ENCODE data around the gene PKP1. TPM values are rescaled to one million over a fixed set of nuclear protein-coding genes. Genes with fewer than 3 reads are reported as not detected.

Gene PKP1
- total and polyA plus RNA-seq, 2 experiments from 2014 or later = 0.19 to 0.83 TPM

DNA sequence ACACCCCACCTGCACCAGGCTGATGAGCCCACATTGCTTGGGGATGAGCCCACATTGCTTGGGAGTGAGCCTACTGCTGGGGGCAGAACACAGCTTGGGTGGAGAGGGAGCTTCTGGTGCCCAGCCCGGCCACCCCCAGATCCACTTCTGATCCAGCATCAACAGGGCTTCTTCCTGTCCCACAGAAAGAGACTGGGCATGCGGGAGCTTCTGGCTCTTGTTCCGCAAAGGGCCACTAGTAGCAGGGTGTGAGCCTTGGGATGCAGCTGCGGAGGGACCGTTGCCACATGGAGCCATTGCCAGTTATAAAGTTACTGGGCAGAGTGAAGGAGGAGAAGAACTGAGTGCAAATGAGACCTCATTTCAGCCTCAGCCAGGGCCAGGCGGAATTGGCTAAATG is 36.3 kb downstream of the PKP1 start:
- Mint-ChIP-seq H3K36me3 (ENCODE audit: low read depth) (no peaks in the 10 kb centered on the region), H3K27me3 (ENCODE audit: insufficient read depth, low read depth, poor library complexity) (peaks cover 8% of the 10 kb centered on the region), H3K4me1 (no peaks in the 10 kb centered on the region; the same call in 2 of the 3 replicates), H3K9me3 (no peaks in the 10 kb centered on the region), H3K4me3 (no peak overlapping the region), H3K27ac (no peak overlapping the region)
- ATAC-seq (no peak), DNase-seq (ENCODE audit: low spot score) (no peak)
- no peak overlapping the region for H2AFZ ChIP-seq
- H3K27me3 ChIP-seq (ENCODE audit: insufficient read depth) = no peaks in the 10 kb centered on the region
- no peaks in the 10 kb centered on the region for H3K79me2 ChIP-seq (replicated peaks; ENCODE audit: insufficient read depth)
- 0 out of 2 replicates have a peak, but pooled peaks cover 6% of the 10 kb centered on the region for H3K9me2 ChIP-seq (ENCODE audit: insufficient read depth)
- no peaks in the 10 kb centered on the region for H3F3A ChIP-seq (replicated peaks; ENCODE audit: low read depth)
- TF ChIP-seq POLR2AphosphoS5 (IDR thresholded peaks at IDR 0.05; ENCODE audit: low read depth) (no peak), EZH2 (IDR thresholded peaks at IDR 0.05; ENCODE audit: low read depth, unreplicated experiment) (no peak), ZNF114 (CRISPR knock-in tag; IDR thresholded peaks at IDR 0.05) (no peak), EZH2phosphoT487 (IDR thresholded peaks at IDR 0.05; ENCODE audit: unreplicated experiment) (no peak)
- H3K36me3 ChIP-seq (ENCODE audit: insufficient read depth) = no peaks in the 10 kb centered on the region
- H3K4me3 ChIP-seq = no peak overlapping the region
- H4K20me1 ChIP-seq (replicated peaks; ENCODE audit: insufficient read depth) = no peaks in the 10 kb centered on the region
- no peak overlapping the region for H3K4me2 ChIP-seq
- no peaks in the 10 kb centered on the region for H3K4me1 ChIP-seq (ENCODE audit: insufficient read depth)
- H3K27ac ChIP-seq (ENCODE audit: low read depth) = no peak overlapping the region

DNA sequence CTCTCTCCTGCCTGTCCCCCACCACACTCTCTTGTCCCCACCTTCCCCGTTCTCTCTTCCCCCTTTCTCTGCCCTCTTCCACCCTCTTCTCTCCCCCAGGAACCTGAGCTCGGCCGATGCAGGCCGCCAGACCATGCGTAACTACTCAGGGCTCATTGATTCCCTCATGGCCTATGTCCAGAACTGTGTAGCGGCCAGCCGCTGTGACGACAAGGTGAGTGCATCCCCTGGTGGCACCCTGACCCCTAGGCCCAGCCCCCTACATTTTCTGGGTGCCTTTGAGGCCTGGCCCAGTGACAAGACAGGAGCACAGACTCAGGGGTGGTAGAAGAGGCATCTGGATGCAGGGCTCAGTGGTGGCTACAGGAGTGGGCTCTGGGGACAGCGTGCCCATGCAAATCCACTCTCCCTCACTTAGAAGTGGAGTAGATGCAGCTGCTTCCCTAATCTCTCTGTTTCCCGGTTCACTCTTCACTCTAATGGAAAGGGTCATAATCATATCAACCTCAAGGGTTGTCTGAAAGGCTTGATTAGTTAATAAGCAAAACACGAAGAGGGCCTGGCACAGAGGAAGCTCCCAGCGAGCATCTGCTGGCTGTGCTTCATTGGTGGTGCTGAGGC is 37.0 kb downstream of the PKP1 start:
- H3K27me3 ChIP-seq (ENCODE audit: insufficient read depth) = no peaks in the 10 kb centered on the region
- H3K27me3 Mint-ChIP-seq (ENCODE audit: insufficient read depth, low read depth, poor library complexity) = peaks cover 11% of the 10 kb centered on the region
- H3K4me3 Mint-ChIP-seq = no peak overlapping the region
- H3K4me1 ChIP-seq (ENCODE audit: insufficient read depth) = no peaks in the 10 kb centered on the region
- no peaks in the 10 kb centered on the region for H3K36me3 Mint-ChIP-seq (ENCODE audit: low read depth)
- no peaks in the 10 kb centered on the region for H3K36me3 ChIP-seq (ENCODE audit: insufficient read depth)
- H3K4me1 Mint-ChIP-seq = no peaks in the 10 kb centered on the region; the same call in 2 of the 3 replicates
- DNase-seq (ENCODE audit: low spot score) (no peak), ATAC-seq (no peak)
- H3K27ac Mint-ChIP-seq = no peak overlapping the region
- no peaks in the 10 kb centered on the region for H3K9me3 Mint-ChIP-seq
- 0 out of 2 replicates have a peak, but pooled peaks cover 5% of the 10 kb centered on the region for H3K9me2 ChIP-seq (ENCODE audit: insufficient read depth)
- no peaks in the 10 kb centered on the region for H3F3A ChIP-seq (replicated peaks; ENCODE audit: low read depth)
- no peak overlapping the region for H3K4me2 ChIP-seq
- H2AFZ ChIP-seq = no peak overlapping the region
- H4K20me1 ChIP-seq (replicated peaks; ENCODE audit: insufficient read depth) = no peaks in the 10 kb centered on the region
- H3K4me3 ChIP-seq = no peak overlapping the region
- no peak for TF ChIP-seq EZH2 (IDR thresholded peaks at IDR 0.05; ENCODE audit: low read depth, unreplicated experiment)
- no peak overlapping the region for H3K27ac ChIP-seq (ENCODE audit: low read depth)
- H3K79me2 ChIP-seq (replicated peaks; ENCODE audit: insufficient read depth) = no peaks in the 10 kb centered on the region

DNA sequence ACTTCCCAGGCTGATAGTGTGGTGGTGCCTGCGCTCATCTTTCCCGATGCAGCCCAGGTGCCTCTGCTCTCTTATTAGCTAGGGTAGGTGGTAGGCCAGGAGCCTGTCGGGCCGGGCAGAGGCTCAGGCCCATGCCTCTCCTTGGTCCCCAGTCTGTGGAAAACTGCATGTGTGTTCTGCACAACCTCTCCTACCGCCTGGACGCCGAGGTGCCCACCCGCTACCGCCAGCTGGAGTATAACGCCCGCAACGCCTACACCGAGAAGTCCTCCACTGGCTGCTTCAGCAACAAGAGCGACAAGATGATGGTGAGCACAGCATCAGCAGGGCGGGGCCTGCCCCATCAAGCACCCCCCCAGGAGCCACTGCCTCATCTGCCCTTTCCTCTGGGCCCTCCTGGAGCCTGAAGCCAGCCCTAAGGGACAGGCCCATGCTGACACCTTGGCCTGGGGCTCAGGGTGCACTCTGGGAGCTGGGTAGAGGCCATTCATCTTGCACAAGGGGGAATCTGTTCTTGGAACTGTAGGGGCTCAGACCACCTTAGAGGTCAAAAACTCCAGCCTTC is 38.6 kb downstream of the PKP1 start:
- Histone ChIP-seq H3F3A (replicated peaks; ENCODE audit: low read depth) (no peaks in the 10 kb centered on the region), H3K27ac (ENCODE audit: low read depth) (no peak overlapping the region)
- peaks cover 20% of the 10 kb centered on the region for H3K27me3 Mint-ChIP-seq (ENCODE audit: insufficient read depth, low read depth, poor library complexity)
- TF ChIP-seq, protein P1, sequence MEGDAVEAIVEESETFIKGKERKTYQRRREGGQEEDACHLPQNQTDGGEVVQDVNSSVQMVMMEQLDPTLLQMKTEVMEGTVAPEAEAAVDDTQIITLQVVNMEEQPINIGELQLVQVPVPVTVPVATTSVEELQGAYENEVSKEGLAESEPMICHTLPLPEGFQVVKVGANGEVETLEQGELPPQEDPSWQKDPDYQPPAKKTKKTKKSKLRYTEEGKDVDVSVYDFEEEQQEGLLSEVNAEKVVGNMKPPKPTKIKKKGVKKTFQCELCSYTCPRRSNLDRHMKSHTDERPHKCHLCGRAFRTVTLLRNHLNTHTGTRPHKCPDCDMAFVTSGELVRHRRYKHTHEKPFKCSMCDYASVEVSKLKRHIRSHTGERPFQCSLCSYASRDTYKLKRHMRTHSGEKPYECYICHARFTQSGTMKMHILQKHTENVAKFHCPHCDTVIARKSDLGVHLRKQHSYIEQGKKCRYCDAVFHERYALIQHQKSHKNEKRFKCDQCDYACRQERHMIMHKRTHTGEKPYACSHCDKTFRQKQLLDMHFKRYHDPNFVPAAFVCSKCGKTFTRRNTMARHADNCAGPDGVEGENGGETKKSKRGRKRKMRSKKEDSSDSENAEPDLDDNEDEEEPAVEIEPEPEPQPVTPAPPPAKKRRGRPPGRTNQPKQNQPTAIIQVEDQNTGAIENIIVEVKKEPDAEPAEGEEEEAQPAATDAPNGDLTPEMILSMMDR (conservative IDR thresholded peaks at IDR 0.05; ENCODE audit: low read depth in 2 of 2) = no peak
- TF ChIP-seq POLR2AphosphoS5 (IDR thresholded peaks at IDR 0.05; ENCODE audit: low read depth) (no peak), ZNF331 (CRISPR knock-in tag; IDR thresholded peaks at IDR 0.05; ENCODE audit: low read depth) (no peak), EZH2 (IDR thresholded peaks at IDR 0.05; ENCODE audit: low read depth, unreplicated experiment) (no peak), EZH2phosphoT487 (IDR thresholded peaks at IDR 0.05; ENCODE audit: unreplicated experiment) (no peak), STAT1 (IDR thresholded peaks at IDR 0.05; ENCODE audit: unreplicated experiment) (no peak), CREB1 (CRISPR knock-in tag; IDR thresholded peaks at IDR 0.05; ENCODE audit: low read depth) (no peak), JUNB (IDR thresholded peaks at IDR 0.05; ENCODE audit: unreplicated experiment) (no peak), NANOG (IDR thresholded peaks at IDR 0.05; ENCODE audit: borderline replicate concordance) (no peak), ZNF114 (CRISPR knock-in tag; IDR thresholded peaks at IDR 0.05) (no peak)
- TF ChIP-seq, protein P2, sequence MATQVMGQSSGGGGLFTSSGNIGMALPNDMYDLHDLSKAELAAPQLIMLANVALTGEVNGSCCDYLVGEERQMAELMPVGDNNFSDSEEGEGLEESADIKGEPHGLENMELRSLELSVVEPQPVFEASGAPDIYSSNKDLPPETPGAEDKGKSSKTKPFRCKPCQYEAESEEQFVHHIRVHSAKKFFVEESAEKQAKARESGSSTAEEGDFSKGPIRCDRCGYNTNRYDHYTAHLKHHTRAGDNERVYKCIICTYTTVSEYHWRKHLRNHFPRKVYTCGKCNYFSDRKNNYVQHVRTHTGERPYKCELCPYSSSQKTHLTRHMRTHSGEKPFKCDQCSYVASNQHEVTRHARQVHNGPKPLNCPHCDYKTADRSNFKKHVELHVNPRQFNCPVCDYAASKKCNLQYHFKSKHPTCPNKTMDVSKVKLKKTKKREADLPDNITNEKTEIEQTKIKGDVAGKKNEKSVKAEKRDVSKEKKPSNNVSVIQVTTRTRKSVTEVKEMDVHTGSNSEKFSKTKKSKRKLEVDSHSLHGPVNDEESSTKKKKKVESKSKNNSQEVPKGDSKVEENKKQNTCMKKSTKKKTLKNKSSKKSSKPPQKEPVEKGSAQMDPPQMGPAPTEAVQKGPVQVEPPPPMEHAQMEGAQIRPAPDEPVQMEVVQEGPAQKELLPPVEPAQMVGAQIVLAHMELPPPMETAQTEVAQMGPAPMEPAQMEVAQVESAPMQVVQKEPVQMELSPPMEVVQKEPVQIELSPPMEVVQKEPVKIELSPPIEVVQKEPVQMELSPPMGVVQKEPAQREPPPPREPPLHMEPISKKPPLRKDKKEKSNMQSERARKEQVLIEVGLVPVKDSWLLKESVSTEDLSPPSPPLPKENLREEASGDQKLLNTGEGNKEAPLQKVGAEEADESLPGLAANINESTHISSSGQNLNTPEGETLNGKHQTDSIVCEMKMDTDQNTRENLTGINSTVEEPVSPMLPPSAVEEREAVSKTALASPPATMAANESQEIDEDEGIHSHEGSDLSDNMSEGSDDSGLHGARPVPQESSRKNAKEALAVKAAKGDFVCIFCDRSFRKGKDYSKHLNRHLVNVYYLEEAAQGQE (IDR thresholded peaks at IDR 0.05; ENCODE audit: unreplicated experiment) = no peak
- TF ChIP-seq, protein P3, sequence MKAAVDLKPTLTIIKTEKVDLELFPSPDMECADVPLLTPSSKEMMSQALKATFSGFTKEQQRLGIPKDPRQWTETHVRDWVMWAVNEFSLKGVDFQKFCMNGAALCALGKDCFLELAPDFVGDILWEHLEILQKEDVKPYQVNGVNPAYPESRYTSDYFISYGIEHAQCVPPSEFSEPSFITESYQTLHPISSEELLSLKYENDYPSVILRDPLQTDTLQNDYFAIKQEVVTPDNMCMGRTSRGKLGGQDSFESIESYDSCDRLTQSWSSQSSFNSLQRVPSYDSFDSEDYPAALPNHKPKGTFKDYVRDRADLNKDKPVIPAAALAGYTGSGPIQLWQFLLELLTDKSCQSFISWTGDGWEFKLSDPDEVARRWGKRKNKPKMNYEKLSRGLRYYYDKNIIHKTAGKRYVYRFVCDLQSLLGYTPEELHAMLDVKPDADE (IDR thresholded peaks at IDR 0.05) = no peak

More for the DNA sequence above, 38.6 kb downstream of the PKP1 start:
- Histone ChIP-seq H2AFZ (no peak overlapping the region), H3K27me3 (ENCODE audit: insufficient read depth) (no peaks in the 10 kb centered on the region), H3K4me1 (ENCODE audit: insufficient read depth) (no peaks in the 10 kb centered on the region), H3K4me3 (no peak overlapping the region), H3K4me2 (no peak overlapping the region), H3K79me2 (replicated peaks; ENCODE audit: insufficient read depth) (no peaks in the 10 kb centered on the region), H3K36me3 (ENCODE audit: insufficient read depth) (no peaks in the 10 kb centered on the region), H3K9me2 (ENCODE audit: insufficient read depth) (no peaks in the 10 kb centered on the region), H4K20me1 (replicated peaks; ENCODE audit: insufficient read depth) (no peaks in the 10 kb centered on the region)
- Mint-ChIP-seq H3K27ac (no peak overlapping the region), H3K4me1 (no peaks in the 10 kb centered on the region; the same call in 2 of the 3 replicates), H3K36me3 (ENCODE audit: low read depth) (no peaks in the 10 kb centered on the region; the same call in 2 of the 3 replicates), H3K4me3 (no peak overlapping the region), H3K9me3 (no peaks in the 10 kb centered on the region)
- DNase-seq (ENCODE audit: low spot score) = no peak
- no peak for ATAC-seq
